ENCODE measurements around the gene CAMK2D.

- no peak for TF ChIP-seq CTCF (IDR thresholded peaks at IDR 0.05)
- no peak for TF ChIP-seq POLR2A (IDR thresholded peaks at IDR 0.05)
These were observed 327.8 kb downstream of the CAMK2D start for GRCh38 chr4:113433536-113434246.

Data from thyroid gland (tissue), 4 donors.